ENCODE results near the gene BLVRB.

BLVRB gene

GRCh38 chr19:40497214-40497613 is 31.7 kb upstream of the BLVRB start:
- Histone ChIP-seq H4K20me1 (ENCODE audit: insufficient read depth, low read length) (no peaks in the 10 kb centered on the region), H3K9me3 (ENCODE audit: low read length) (no peaks in the 10 kb centered on the region), H3K9me2 (ENCODE audit: low read depth, low read length) (no peaks in the 10 kb centered on the region), H3K9ac (ENCODE audit: low read length) (no peak overlapping the region), H3K27ac (ENCODE audit: low read depth, low read length, poor library complexity, severe bottlenecking) (no peak overlapping the region), H3K4me1 (ENCODE audit: insufficient read depth, low read length, severe bottlenecking) (no peaks in the 10 kb centered on the region), H3K79me2 (ENCODE audit: insufficient read depth, low read length) (no peaks in the 10 kb centered on the region), H3K36me3 (ENCODE audit: insufficient read depth, low read length) (no peaks in the 10 kb centered on the region), H3F3A (ENCODE audit: insufficient read depth, low read length) (no peaks in the 10 kb centered on the region), H3K27me3 (ENCODE audit: insufficient read depth, low read length) (no peaks in the 10 kb centered on the region; the same call in 1 of the 2 replicates), H2AFZ (ENCODE audit: low read length) (no peak overlapping the region), H3K4me2 (ENCODE audit: low read length) (no peak overlapping the region), H3K4me3 (ENCODE audit: low read depth, low read length, poor library complexity, severe bottlenecking) (no peak overlapping the region)
- TF ChIP-seq CTCF (IDR thresholded peaks at IDR 0.05; ENCODE audit: low read length) (no peak), EZH2 (IDR thresholded peaks at IDR 0.05; ENCODE audit: borderline replicate concordance, low read length) (no peak)

- no peak overlapping the region for H3K9ac ChIP-seq (ENCODE audit: low read length)
- no peak overlapping the region for H3K4me2 ChIP-seq (ENCODE audit: low read length)
- TF ChIP-seq EZH2 (IDR thresholded peaks at IDR 0.05; ENCODE audit: borderline replicate concordance, low read length) (no peak), CTCF (IDR thresholded peaks at IDR 0.05; ENCODE audit: low read length) (no peak)
- H4K20me1 ChIP-seq (ENCODE audit: insufficient read depth, low read length) = no peaks in the 10 kb centered on the region
- H2AFZ ChIP-seq (ENCODE audit: low read length) = no peak overlapping the region
- no peaks in the 10 kb centered on the region for H3K79me2 ChIP-seq (ENCODE audit: insufficient read depth, low read length)
- no peaks in the 10 kb centered on the region; the same call in 1 of the 2 replicates for H3K27me3 ChIP-seq (ENCODE audit: insufficient read depth, low read length)
- H3K9me3 ChIP-seq (ENCODE audit: low read length) = no peaks in the 10 kb centered on the region
- no peaks in the 10 kb centered on the region for H3K4me1 ChIP-seq (ENCODE audit: insufficient read depth, low read length, severe bottlenecking)
- no peak overlapping the region for H3K27ac ChIP-seq (ENCODE audit: low read depth, low read length, poor library complexity, severe bottlenecking)
- no peaks in the 10 kb centered on the region for H3K36me3 ChIP-seq (ENCODE audit: insufficient read depth, low read length)
- H3F3A ChIP-seq (ENCODE audit: insufficient read depth, low read length) = no peaks in the 10 kb centered on the region
- no peak overlapping the region for H3K4me3 ChIP-seq (ENCODE audit: low read depth, low read length, poor library complexity, severe bottlenecking)
- H3K9me2 ChIP-seq (ENCODE audit: low read depth, low read length) = no peaks in the 10 kb centered on the region
These were observed 28.8 kb upstream of the BLVRB start for GRCh38 chr19:40494191-40494838.

DNA sequence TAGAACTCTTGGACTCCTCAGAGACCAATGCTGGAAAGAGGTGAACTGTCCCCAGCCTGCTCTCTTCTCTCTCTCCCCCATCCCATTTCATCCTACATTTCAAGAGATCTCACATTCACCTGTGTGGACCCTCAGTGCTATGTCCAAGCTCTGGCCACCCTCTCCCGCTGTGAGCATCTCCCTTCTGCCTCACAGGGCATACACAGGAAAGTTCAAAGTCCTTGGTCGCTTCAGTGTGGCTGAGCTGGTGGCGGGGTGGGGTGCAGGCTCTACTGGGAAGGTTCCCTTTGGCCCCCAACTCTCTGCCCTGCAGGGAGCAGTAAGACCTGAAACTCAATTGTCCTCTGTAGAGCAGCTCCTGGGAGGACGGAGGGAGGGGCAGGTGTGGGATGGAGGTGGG is 28.2 kb upstream of the BLVRB start:
- Histone ChIP-seq H3K27ac (ENCODE audit: low read depth, low read length, poor library complexity, severe bottlenecking) (no peak overlapping the region), H3K4me2 (ENCODE audit: low read length) (no peak overlapping the region), H3K9me2 (ENCODE audit: low read depth, low read length) (no peaks in the 10 kb centered on the region), H3K27me3 (ENCODE audit: insufficient read depth, low read length) (no peaks in the 10 kb centered on the region; the same call in 1 of the 2 replicates), H3K79me2 (ENCODE audit: insufficient read depth, low read length) (no peaks in the 10 kb centered on the region), H3K4me1 (ENCODE audit: insufficient read depth, low read length, severe bottlenecking) (no peaks in the 10 kb centered on the region), H2AFZ (ENCODE audit: low read length) (no peak overlapping the region), H3K9ac (ENCODE audit: low read length) (no peak overlapping the region), H3K4me3 (ENCODE audit: low read depth, low read length, poor library complexity, severe bottlenecking) (no peak overlapping the region), H3K9me3 (ENCODE audit: low read length) (no peaks in the 10 kb centered on the region), H3F3A (ENCODE audit: insufficient read depth, low read length) (no peaks in the 10 kb centered on the region), H3K36me3 (ENCODE audit: insufficient read depth, low read length) (no peaks in the 10 kb centered on the region), H4K20me1 (ENCODE audit: insufficient read depth, low read length) (no peaks in the 10 kb centered on the region)
- TF ChIP-seq EZH2 (IDR thresholded peaks at IDR 0.05; ENCODE audit: borderline replicate concordance, low read length) (no peak), CTCF (IDR thresholded peaks at IDR 0.05; ENCODE audit: low read length) (no peak)

All from OCI-LY1 (cell line).